ENCODE data around the gene HIC1. TPM values are rescaled to one million over a fixed set of nuclear protein-coding genes. Genes with fewer than 3 reads are reported as not detected.

HIC1 gene
- total RNA-seq, 1 donor from 2014 or later = 33.1 TPM

GRCh38 chr17:2070241-2071023, 15.5 kb downstream of the HIC1 start:
- peak overlapping the region; percentile 82 for H3K27ac ChIP-seq
- TF ChIP-seq POLR2AphosphoS5 (IDR thresholded peaks at IDR 0.05; ENCODE audit: insufficient read depth in 1 of 2, low read depth in 1 of 2) (no peak), POLR2A (IDR thresholded peaks at IDR 0.05) (no peak), CTCF (IDR thresholded peaks at IDR 0.05) (no peak)
- no peaks in the 10 kb centered on the region for H3K9me3 ChIP-seq
- H3K27me3 ChIP-seq = no peaks in the 10 kb centered on the region
- no peak for DNase-seq (ENCODE audit: extremely low spot score in 2 of 2)
- H3K4me3 ChIP-seq = no peak overlapping the region
- H3K4me1 ChIP-seq = peaks cover 59% of the 10 kb centered on the region
- H3K36me3 ChIP-seq = no peaks in the 10 kb centered on the region
- intact Hi-C loops (cut with DNase I) = no loop called here

- no peak for DNase-seq (ENCODE audit: extremely low spot score in 2 of 2)
- H3K27ac ChIP-seq = peak overlapping the region; percentile 82
- H3K36me3 ChIP-seq = no peaks in the 10 kb centered on the region
- no peaks in the 10 kb centered on the region for H3K27me3 ChIP-seq
- no peak overlapping the region for H3K4me3 ChIP-seq
- no peaks in the 10 kb centered on the region for H3K9me3 ChIP-seq
- intact Hi-C loops (cut with DNase I) = no loop called here
- peaks cover 59% of the 10 kb centered on the region for H3K4me1 ChIP-seq
- no peak for TF ChIP-seq POLR2A (IDR thresholded peaks at IDR 0.05)
- TF ChIP-seq CTCF (IDR thresholded peaks at IDR 0.05) = no peak
- TF ChIP-seq POLR2AphosphoS5 (IDR thresholded peaks at IDR 0.05; ENCODE audit: insufficient read depth in 1 of 2, low read depth in 1 of 2) = no peak
Measured at GRCh38 chr17:2071024-2071385, 16.1 kb downstream of the HIC1 start.

- intact Hi-C loops (cut with DNase I) = no loop called here
- Histone ChIP-seq H3K36me3 (no peaks in the 10 kb centered on the region), H3K9me3 (no peaks in the 10 kb centered on the region), H3K4me3 (peak overlapping the region in 1 of 2 donors; percentile 3), H3K4me1 (peaks cover 59% of the 10 kb centered on the region), H3K27me3 (no peaks in the 10 kb centered on the region), H3K27ac (peak overlapping the region; percentile 82)
- DNase-seq (ENCODE audit: extremely low spot score in 2 of 2) = no peak
- TF ChIP-seq POLR2AphosphoS5 (IDR thresholded peaks at IDR 0.05; ENCODE audit: insufficient read depth in 1 of 2, low read depth in 1 of 2) (peak in 1 of 2 donors; percentile 82), POLR2A (IDR thresholded peaks at IDR 0.05) (no peak), CTCF (IDR thresholded peaks at IDR 0.05) (no peak)
Measured at GRCh38 chr17:2071455-2072281, 16.8 kb downstream of the HIC1 start.

GRCh38 chr17:2074919-2075318, 20.0 kb downstream of the HIC1 start:
- no peak for TF ChIP-seq POLR2A (IDR thresholded peaks at IDR 0.05)
- peaks cover 0 to 16% of the 10 kb centered on the region in 2 donors for H3K36me3 ChIP-seq
- DNase-seq (ENCODE audit: extremely low spot score in 2 of 2) = no peak

GRCh38 chr17:2075336-2076086, 20.6 kb downstream of the HIC1 start:
- intact Hi-C loops (cut with DNase I) = no loop called here
- TF ChIP-seq CTCF (IDR thresholded peaks at IDR 0.05) = no peak
- TF ChIP-seq POLR2AphosphoS5 (IDR thresholded peaks at IDR 0.05; ENCODE audit: insufficient read depth in 1 of 2, low read depth in 1 of 2) = no peak
- no peak for TF ChIP-seq POLR2A (IDR thresholded peaks at IDR 0.05)
- DNase-seq (ENCODE audit: extremely low spot score in 2 of 2) = no peak
- H3K27ac ChIP-seq = peak overlapping the region; percentile 82
- no peaks in the 10 kb centered on the region for H3K9me3 ChIP-seq
- H3K27me3 ChIP-seq = no peaks in the 10 kb centered on the region
- peaks cover 0 to 20% of the 10 kb centered on the region in 2 donors for H3K36me3 ChIP-seq
- no peak overlapping the region for H3K4me3 ChIP-seq
- H3K4me1 ChIP-seq = peaks cover 39% of the 10 kb centered on the region

More at GRCh38 chr17:2074919-2075318, 20.0 kb downstream of the HIC1 start:
- H3K27ac ChIP-seq = peak overlapping the region; percentile 82
- H3K27me3 ChIP-seq = no peaks in the 10 kb centered on the region
- H3K9me3 ChIP-seq = no peaks in the 10 kb centered on the region
- intact Hi-C loops (cut with DNase I) = no loop called here
- peaks cover 39% of the 10 kb centered on the region for H3K4me1 ChIP-seq
- no peak overlapping the region for H3K4me3 ChIP-seq
